ENCODE data around the gene RERE.
"Not testable (repeated sequence)": the region's sequence is repeated elsewhere in the genome, so short reads cannot be mapped to it uniquely, and the experiment has no call there.

The RERE gene

DNA sequence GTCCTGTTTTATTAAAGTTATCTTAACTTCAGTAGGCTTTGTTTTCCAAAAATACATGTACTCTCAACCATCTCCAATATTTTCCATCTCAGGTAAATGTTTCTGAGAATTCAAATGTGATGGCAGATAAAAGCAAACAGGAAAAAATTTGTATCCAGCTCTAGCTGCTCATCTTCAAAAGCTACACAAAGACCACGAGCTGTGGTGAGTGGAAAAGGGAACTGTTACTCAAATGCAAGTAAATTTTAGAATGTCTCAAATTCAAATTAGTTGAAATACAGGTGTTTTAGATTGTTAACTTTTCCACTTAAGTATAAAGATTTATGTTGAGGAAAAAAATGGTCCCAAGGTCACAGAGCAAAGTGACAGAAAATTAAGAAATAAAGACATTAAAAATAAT is 283.5 kb downstream of the RERE start:
- peak in 1 of 2 experiments; percentile 11 for DNase-seq

GRCh38 chr1:8533124-8533523 is 284.3 kb downstream of the RERE start:
- DNase-seq: no peak

DNA sequence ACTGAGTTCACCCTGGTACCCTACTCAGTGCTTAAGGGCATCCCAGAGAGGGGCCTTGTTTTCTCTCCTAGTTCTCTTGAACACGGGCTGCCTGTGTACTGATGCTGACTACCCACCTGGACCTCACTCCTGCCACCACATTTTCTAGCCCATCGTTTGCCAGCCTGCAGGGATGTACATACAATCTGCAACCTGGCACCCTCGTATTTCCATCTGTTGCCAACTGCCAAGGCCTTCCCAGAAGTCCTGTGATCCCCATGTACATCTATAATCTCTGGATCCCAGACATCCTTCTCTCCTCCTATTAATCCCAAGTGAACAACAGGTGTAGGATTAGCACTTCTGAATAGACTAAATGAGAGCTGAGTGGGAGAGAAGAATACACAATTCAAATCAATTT is 287.5 kb downstream of the RERE start:
- DNase-seq: no peak

DNA sequence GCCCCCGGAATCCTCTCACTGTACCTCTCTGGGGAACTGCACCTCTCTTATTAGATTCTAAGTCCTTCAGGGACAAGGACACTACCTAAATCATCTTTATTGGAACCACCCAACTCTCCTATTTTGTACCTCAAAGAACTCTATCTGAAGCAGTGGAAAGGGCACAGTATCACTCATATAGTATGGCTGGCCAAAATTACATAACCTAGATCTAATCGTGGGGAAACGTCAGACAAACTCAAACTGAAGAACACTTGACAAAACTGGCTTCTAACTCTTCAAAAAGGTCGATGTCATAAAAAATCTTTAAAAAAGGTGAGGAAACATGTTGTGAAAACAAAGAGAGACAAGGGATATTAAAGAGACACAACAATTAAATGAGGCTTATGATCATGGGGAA is 289.5 kb downstream of the RERE start:
- no peak for DNase-seq

- DNase-seq: peak; percentile 92
These were observed 291.7 kb downstream of the RERE start for GRCh38 chr1:8525558-8526275.

DNA sequence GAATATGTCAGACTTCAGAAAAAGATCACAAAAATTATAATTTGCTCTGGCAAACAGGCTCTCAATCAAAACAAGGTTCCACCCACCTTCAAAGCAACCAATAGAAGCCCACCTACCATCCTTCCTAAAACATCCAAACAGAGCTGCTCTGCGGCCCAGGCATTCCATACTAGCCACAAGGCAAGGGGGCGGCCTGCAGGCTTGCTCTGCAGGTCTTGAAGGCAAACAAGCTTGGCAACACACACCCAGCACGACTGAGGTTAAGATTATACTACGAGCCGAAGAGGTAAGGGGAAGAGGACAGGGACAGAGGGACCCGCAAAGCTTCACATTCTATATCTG is 292.3 kb downstream of the RERE start:
- DNase-seq: no peak

DNA sequence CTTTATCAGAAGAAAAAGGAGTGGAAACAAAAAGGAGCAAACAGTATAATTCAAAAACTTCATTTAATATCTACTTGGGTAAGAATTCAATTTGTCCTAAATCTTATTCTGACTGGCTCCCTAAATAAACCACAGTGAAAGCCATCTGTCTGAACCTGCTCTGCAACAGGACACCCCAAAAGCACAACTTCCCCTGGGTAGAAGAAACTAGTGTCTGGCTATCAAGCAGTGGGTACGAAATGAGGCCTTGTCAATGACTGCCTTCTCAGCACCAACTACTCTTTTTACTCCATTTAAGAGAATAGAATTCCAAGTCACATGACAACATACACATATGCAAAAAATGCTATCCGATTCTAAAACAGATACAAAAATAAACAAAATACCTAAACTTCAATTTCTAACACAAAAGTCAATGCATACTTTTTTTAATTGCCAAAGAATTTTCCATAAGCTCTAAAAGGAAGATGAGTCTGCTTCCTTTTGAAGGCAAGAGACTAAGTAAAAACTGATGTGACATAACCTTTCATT is 292.7 kb downstream of the RERE start:
- DNase-seq: peak; percentile 23 to 26

GRCh38 chr1:8523666-8524206 is 293.7 kb downstream of the RERE start:
- no peak for DNase-seq

DNA sequence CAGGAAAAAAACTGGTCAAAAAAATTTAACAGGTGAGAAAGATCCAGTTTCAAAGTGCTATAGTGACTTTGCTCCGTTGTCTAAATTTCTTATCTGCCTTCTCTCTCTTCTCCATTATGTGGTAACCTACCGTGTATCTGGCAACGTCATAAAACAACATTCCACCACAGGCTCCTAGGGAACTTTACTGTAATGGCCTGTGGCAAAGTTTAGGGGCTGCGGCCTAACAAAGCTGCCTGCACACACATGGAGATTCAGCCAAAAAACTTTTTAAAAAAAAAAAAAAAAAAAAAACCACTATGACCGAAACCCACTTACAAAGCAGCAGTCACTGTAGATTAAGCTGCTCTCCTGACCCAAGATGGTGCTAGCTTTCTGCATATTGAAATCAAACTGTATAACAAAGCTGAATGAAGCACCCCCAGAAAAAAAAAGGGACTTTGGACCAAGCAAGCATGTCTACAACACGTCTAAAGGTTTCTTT is 296.9 kb downstream of the RERE start:
- DNase-seq: no peak

GRCh38 chr1:8519167-8519566 is 298.3 kb downstream of the RERE start:
- DNase-seq: no peak

GRCh38 chr1:8518490-8518801 is 299.0 kb downstream of the RERE start:
- DNase-seq: no peak

GRCh38 chr1:8517661-8518489 is 299.6 kb downstream of the RERE start:
- no peak for DNase-seq

DNA sequence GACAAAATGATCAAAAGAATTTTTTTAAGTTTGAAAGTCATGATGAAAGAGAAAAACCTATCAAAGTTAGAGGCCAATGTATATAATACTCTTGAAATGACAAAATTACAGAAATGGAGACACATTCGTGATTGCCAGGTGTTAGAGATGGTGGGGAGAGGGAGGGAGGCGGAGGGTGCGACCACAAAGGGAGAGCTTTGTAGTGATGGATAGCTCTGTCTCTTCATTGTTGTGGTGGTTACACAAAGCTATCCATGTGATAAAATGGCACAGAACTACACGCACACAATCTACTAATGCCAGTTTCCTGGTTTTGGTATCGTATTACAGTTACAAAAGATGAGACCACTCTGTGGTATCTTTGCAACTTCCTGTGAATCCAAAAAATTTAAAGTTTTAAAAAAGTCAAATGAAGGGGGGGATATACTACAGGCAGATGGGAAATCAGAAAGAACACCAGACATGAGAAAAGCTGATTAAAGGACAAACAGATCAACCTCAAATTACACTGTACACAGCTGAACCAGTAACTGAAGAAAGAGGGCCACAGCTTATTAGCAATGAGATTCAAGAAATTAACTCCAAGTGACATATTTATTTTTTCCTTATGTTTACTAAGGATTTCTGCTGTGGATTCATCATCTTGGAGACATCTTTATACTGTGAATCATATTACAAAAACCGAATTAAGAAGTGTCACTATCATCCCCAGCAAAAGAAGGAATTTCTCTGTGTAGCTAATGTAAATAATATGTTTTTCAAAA is 300.5 kb downstream of the RERE start:
- DNase-seq: no peak

GRCh38 chr1:8516278-8516777 is 301.1 kb downstream of the RERE start:
- no peak for DNase-seq

DNA sequence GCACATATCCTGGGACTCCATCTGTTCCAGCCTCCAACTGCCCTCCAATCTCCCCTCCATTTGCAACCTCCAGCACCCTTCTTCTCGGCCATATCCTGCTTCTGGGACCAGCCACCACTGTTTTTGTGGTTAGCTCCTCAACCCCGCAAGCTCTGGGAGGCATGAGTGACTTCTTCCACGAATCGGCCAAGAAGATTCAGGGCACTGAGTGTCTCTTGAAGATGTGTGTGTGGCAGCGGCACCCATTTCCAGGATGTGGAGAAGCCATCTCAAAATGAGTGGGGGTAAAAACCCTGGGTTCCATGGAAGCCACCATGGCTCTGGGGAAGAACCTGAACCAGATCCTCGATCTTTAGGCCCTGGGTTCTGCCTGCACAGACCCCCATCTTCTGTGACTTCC is 304.9 kb downstream of the RERE start:
- no peak for DNase-seq

DNA sequence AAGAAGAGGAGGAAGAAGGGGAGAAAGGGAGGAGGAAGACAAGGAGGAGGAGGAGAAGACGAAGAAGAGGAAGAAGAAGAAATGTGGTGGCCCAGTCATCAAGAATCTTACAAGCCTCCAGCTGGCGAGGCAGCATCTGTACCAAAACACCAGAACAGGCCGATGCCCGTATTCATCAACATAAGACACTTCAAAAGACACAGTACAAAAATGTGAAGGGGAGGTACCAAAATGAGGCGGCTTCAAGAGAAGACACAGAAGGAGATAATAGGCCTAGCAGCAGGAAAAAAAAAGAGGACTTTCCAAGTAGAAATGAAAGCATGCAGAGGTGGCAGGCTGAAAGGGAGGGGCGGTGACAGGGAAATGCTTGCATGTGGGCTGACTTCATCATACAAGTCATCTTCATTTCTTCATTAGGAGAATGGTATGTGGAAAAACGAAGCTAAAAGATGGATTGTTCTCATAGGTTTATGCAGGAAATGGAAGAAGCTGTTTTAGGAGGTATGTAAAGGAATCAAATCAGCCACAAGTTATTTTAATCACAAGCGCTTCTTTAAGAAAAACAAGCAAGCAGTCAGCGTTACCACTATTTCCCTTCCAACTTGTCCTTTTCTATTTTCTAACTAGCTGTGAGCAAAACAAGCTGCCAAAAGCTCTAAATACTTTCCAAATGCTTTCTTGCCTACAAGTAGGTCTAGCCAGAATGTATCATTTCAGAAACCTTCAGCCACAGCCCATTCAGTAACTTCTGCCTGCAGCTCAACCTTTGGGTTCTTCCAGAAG is 307.2 kb downstream of the RERE start:
- no peak for DNase-seq

DNA sequence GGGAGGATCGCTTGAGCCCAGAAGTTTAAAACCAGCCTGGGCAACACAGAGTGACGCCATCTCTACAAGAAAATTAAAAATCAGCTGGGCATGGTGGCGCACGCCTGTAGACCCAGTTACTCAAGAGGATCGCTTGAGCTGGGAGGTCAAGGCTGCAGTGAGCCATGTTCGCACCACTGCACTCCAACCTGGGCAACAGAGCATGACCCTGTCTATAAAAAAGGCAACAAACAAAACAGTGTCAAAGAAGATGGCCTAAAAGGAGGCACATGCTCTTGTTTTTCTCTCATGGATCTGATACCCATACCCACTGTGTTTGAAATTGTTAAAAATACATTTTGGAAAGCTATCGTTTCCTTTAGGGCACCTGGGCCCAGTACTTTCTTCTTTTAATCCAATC is 307.9 kb downstream of the RERE start:
- no peak for DNase-seq

DNA sequence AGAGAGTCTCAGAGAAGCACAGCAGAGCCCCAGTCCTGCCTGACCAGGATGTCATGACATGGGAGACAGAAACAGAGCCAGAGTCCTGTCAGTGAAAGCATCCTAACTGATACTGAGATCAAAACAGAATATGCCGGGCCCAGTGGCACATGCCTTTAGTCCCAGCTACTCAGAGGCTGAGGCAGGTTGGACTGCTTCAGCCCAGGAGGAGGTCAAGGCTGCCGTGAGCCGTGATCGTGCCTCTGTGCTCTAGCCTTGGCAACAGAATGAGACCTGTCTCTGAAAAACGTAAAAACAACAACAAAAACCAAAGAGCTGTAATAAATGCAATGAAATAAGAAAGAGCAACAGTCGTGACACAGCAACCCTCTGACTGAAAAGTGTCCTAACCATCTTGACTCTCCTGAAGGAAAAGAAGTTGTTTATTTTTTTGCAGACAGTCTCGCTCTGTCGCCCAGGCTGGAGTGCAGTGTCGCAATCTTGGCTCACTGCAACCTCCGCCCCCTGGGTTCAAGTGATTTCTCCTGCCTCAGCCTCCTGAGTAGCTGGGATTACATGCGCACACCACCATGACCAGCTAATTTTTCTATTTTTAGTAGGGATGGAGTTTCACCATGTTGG is 310.3 kb downstream of the RERE start:
- no peak for DNase-seq

GRCh38 chr1:8506456-8506855 is 311.0 kb downstream of the RERE start:
- no peak for DNase-seq

- DNase-seq: no peak
These were observed 313.6 kb downstream of the RERE start for GRCh38 chr1:8503842-8504241.

- not testable (repeated sequence) for DNase-seq
These were observed 314.5 kb downstream of the RERE start for GRCh38 chr1:8502949-8503348.

Measured in AML-193 (cell line).